ENCODE data around the gene ACTL8. TPM values are rescaled to one million over a fixed set of nuclear protein-coding genes. Genes with fewer than 3 reads are reported as not detected.

The ACTL8 gene
- total and polyA plus RNA-seq, 2 donors from 2014 or later: not detected

- TF ChIP-seq, protein P1, sequence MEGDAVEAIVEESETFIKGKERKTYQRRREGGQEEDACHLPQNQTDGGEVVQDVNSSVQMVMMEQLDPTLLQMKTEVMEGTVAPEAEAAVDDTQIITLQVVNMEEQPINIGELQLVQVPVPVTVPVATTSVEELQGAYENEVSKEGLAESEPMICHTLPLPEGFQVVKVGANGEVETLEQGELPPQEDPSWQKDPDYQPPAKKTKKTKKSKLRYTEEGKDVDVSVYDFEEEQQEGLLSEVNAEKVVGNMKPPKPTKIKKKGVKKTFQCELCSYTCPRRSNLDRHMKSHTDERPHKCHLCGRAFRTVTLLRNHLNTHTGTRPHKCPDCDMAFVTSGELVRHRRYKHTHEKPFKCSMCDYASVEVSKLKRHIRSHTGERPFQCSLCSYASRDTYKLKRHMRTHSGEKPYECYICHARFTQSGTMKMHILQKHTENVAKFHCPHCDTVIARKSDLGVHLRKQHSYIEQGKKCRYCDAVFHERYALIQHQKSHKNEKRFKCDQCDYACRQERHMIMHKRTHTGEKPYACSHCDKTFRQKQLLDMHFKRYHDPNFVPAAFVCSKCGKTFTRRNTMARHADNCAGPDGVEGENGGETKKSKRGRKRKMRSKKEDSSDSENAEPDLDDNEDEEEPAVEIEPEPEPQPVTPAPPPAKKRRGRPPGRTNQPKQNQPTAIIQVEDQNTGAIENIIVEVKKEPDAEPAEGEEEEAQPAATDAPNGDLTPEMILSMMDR (IDR thresholded peaks at IDR 0.05; ENCODE audit: borderline replicate concordance, extremely low read depth, insufficient read depth): no peak
- FAIRE-seq: no peak
Measured at GRCh38 chr1:17734609-17735008, 20.5 kb upstream of the ACTL8 start.

GRCh38 chr1:17735348-17735747 is 19.8 kb upstream of the ACTL8 start:
- intact Hi-C loops (cut with DNase I): no loop called here
- H3K4me1 ChIP-seq (ENCODE audit: control insufficient read depth in 2 of 3, insufficient read depth in 2 of 3, low read depth in 1 of 3, low read length in 3 of 3): no peaks in the 10 kb centered on the region
- H3K27me3 ChIP-seq (ENCODE audit: control insufficient read depth, insufficient read depth, low read length): no peaks in the 10 kb centered on the region
- no peaks in the 10 kb centered on the region for H3K36me3 ChIP-seq (ENCODE audit: control insufficient read depth in 2 of 3, insufficient read depth in 3 of 3, low read length in 3 of 3)
- no peak overlapping the region for H3K4me3 ChIP-seq (ENCODE audit: low read length in 3 of 3)
- no peak for FAIRE-seq
- H3K9me3 ChIP-seq (ENCODE audit: control insufficient read depth in 2 of 3, insufficient read depth in 1 of 3, low read length in 3 of 3): no peaks in the 10 kb centered on the region
- no peak for DNase-seq
- H3K9ac ChIP-seq (ENCODE audit: low read length in 3 of 3): no peak overlapping the region
- H3K27ac ChIP-seq (ENCODE audit: low read depth in 2 of 2, low read length in 2 of 2): no peak overlapping the region
- TF ChIP-seq, protein P1 (IDR thresholded peaks at IDR 0.05; ENCODE audit: borderline replicate concordance, extremely low read depth, insufficient read depth): no peak

More at GRCh38 chr1:17734609-17735008, 20.5 kb upstream of the ACTL8 start:
- intact Hi-C loops (cut with DNase I): no loop called here
- H3K27ac ChIP-seq (ENCODE audit: low read depth in 2 of 2, low read length in 2 of 2): no peak overlapping the region
- no peaks in the 10 kb centered on the region for H3K27me3 ChIP-seq (ENCODE audit: control insufficient read depth, insufficient read depth, low read length)
- DNase-seq: no peak
- H3K9ac ChIP-seq (ENCODE audit: low read length in 3 of 3): no peak overlapping the region
- H3K36me3 ChIP-seq (ENCODE audit: control insufficient read depth in 2 of 3, insufficient read depth in 3 of 3, low read length in 3 of 3): no peaks in the 10 kb centered on the region
- H3K4me3 ChIP-seq (ENCODE audit: low read length in 3 of 3): no peak overlapping the region
- no peaks in the 10 kb centered on the region for H3K9me3 ChIP-seq (ENCODE audit: control insufficient read depth in 2 of 3, insufficient read depth in 1 of 3, low read length in 3 of 3)
- H3K4me1 ChIP-seq (ENCODE audit: control insufficient read depth in 2 of 3, insufficient read depth in 2 of 3, low read depth in 1 of 3, low read length in 3 of 3): no peaks in the 10 kb centered on the region

GRCh38 chr1:17735793-17736192 is 19.3 kb upstream of the ACTL8 start:
- Histone ChIP-seq H3K4me3 (ENCODE audit: low read length in 3 of 3) (no peak overlapping the region), H3K9me3 (ENCODE audit: control insufficient read depth in 2 of 3, insufficient read depth in 1 of 3, low read length in 3 of 3) (no peaks in the 10 kb centered on the region), H3K36me3 (ENCODE audit: control insufficient read depth in 2 of 3, insufficient read depth in 3 of 3, low read length in 3 of 3) (no peaks in the 10 kb centered on the region), H3K9ac (ENCODE audit: low read length in 3 of 3) (no peak overlapping the region), H3K27ac (ENCODE audit: low read depth in 2 of 2, low read length in 2 of 2) (no peak overlapping the region), H3K4me1 (ENCODE audit: control insufficient read depth in 2 of 3, insufficient read depth in 2 of 3, low read depth in 1 of 3, low read length in 3 of 3) (no peaks in the 10 kb centered on the region), H3K27me3 (ENCODE audit: control insufficient read depth, insufficient read depth, low read length) (no peaks in the 10 kb centered on the region)
- intact Hi-C loops (cut with DNase I): no loop called here
- TF ChIP-seq, protein P1 (IDR thresholded peaks at IDR 0.05; ENCODE audit: borderline replicate concordance, extremely low read depth, insufficient read depth): no peak
- no peak for FAIRE-seq
- no peak for DNase-seq

GRCh38 chr1:17736625-17737024 is 18.5 kb upstream of the ACTL8 start:
- H3K9me3 ChIP-seq (ENCODE audit: control insufficient read depth in 2 of 3, insufficient read depth in 1 of 3, low read length in 3 of 3): no peaks in the 10 kb centered on the region
- H3K9ac ChIP-seq (ENCODE audit: low read length in 3 of 3): no peak overlapping the region
- TF ChIP-seq, protein P1 (IDR thresholded peaks at IDR 0.05; ENCODE audit: borderline replicate concordance, extremely low read depth, insufficient read depth): no peak
- DNase-seq: peak in 1 of 5 donors; percentile 7
- H3K4me1 ChIP-seq (ENCODE audit: control insufficient read depth in 2 of 3, insufficient read depth in 2 of 3, low read depth in 1 of 3, low read length in 3 of 3): no peaks in the 10 kb centered on the region
- intact Hi-C loops (cut with DNase I): no loop called here
- H3K27ac ChIP-seq (ENCODE audit: low read depth in 2 of 2, low read length in 2 of 2): no peak overlapping the region
- no peak overlapping the region for H3K4me3 ChIP-seq (ENCODE audit: low read length in 3 of 3)
- no peak for FAIRE-seq
- no peaks in the 10 kb centered on the region for H3K27me3 ChIP-seq (ENCODE audit: control insufficient read depth, insufficient read depth, low read length)
- no peaks in the 10 kb centered on the region for H3K36me3 ChIP-seq (ENCODE audit: control insufficient read depth in 2 of 3, insufficient read depth in 3 of 3, low read length in 3 of 3)

All from kidney (tissue), 14 donors.